Activated CD8-positive, alpha-beta T cell treated with anti-CD3 and anti-CD28 coated beads, Interleukin-2, amount 10 ng/mL, durations not matched to agents 7 days and 5 days (primary cell): Measurements from ENCODE around the gene INO80E. TPM values are rescaled to one million over a fixed set of nuclear protein-coding genes. Genes with fewer than 3 reads are reported as not detected.

ENCODE experiments used
- ATAC-seq: fragments of 150-1000 bp; cut with Tn5 transposase; one replicate; pipeline ENCODE4 v1.10.0; 2021; ENCODE audit warnings: moderate library complexity
- CTCF ChIA-PET: fragments of 350-600 bp; sonication (Branson Sonifier 250); formaldehyde crosslinking; loops from one replicate; lab custom pipeline; 2021; ENCODE audit warnings: antibody characterized with exemption; lab: Charles Lee
- POLR2A ChIA-PET: fragments of 350-600 bp; sonication (Branson Sonifier 250); formaldehyde crosslinking; loops from one replicate; lab custom pipeline; 2021; ENCODE audit warnings: antibody characterized with exemption; lab: Charles Lee
- DNase-seq: peaks from one replicate; pipeline ENCODE4 v3.0.0-alpha.2; 2020
- H3K27ac Mint-ChIP-seq: one replicate; pipeline ENCODE4 v1.8.0; 2021; ENCODE audit warnings: mild to moderate bottlenecking, mixed read lengths
- H3K27me3 Mint-ChIP-seq: one replicate; pipeline ENCODE4 v1.8.0; 2021; ENCODE audit warnings: low read depth, mixed read lengths
- H3K36me3 Mint-ChIP-seq: one replicate; pipeline ENCODE4 v1.8.0; 2021; ENCODE audit warnings: low read depth, mixed read lengths
- H3K4me1 Mint-ChIP-seq: one replicate; pipeline ENCODE4 v1.8.0; 2021; ENCODE audit warnings: low read depth, mixed read lengths
- H3K4me3 Mint-ChIP-seq: one replicate; pipeline ENCODE4 v1.8.0; 2021; ENCODE audit warnings: mild to moderate bottlenecking, mixed read lengths
- H3K9me3 Mint-ChIP-seq: one replicate; pipeline ENCODE4 v1.8.0; 2022; ENCODE audit warnings: mixed read lengths; ENCODE audit not compliant: insufficient read depth
- total RNA-seq, 2 experiments: library from RNA; stranded (reverse); gene quantifications; one replicate each; pipeline ENCODE4 v1.2.3, GENCODE V29; 2021

Gene INO80E
- total RNA-seq, 2 experiments from 2014 or later: 104 to 117 TPM

- Mint-ChIP-seq H3K36me3 (peaks cover 55% of the 10 kb centered on the region), H3K27me3 (no peaks in the 10 kb centered on the region), H3K4me3 (peak overlapping the region; percentile 99), H3K4me1 (peaks cover 27% of the 10 kb centered on the region), H3K9me3 (no peaks in the 10 kb centered on the region), H3K27ac (peak overlapping the region; percentile 96)
- ChIA-PET POLR2A (interaction anchor here (0.6 to 5.0 kb wide), 6 partner anchors 8 to 133 kb away, joined by 3 to 48 read pairs (median 6); partner anchors contain the start of genes KCTD13 and TAOK2), CTCF (interaction anchor here (1.5 to 3.0 kb wide), 2 partner anchors 21 to 38 kb away, joined by 3 to 11 read pairs; partner anchors contain the start of gene TAOK2)
- no peak for ATAC-seq
- DNase-seq: no peak
Observed at GRCh38 chr16:29993903-29994599, 2.0 kb upstream of the INO80E start.

- POLR2A ChIA-PET: interaction anchor here (0.6 to 5.0 kb wide), 11 partner anchors 9 to 204 kb away, joined by 3 to 48 read pairs (median 3); partner anchors contain the start of genes CDIPT, KCTD13, KIF22 and TAOK2
- peak; percentile 83 for DNase-seq
- Mint-ChIP-seq H3K4me1 (peaks cover 32% of the 10 kb centered on the region), H3K9me3 (no peaks in the 10 kb centered on the region), H3K4me3 (peak overlapping the region; percentile 99), H3K36me3 (peaks cover 54% of the 10 kb centered on the region), H3K27me3 (no peaks in the 10 kb centered on the region), H3K27ac (peak overlapping the region; percentile 96)
- ATAC-seq: peak; percentile 67
- CTCF ChIA-PET: interaction anchor here (1.1 to 3.0 kb wide), 3 partner anchors 14 to 37 kb away, joined by 3 to 11 read pairs (median 4); partner anchors contain the start of gene TAOK2
Observed at GRCh38 chr16:29994600-29995323, 1.3 kb upstream of the INO80E start.

GRCh38 chr16:29995324-29995910 lies 624 bp upstream of the INO80E start, which contains the start of gene HIRIP3:
HIRIP3 (minus strand) TSS chr16:29995617; CDS start chr16:29995605, 12 bp downstream.
- CTCF ChIA-PET: interaction anchor here (1.1 to 3.0 kb wide), 5 partner anchors 15 to 304 kb away, joined by 3 to 11 read pairs (median 3); partner anchors contain the start of genes MVP and TAOK2
- H3K4me3 Mint-ChIP-seq: peak within 1 kb of the TSS; percentile 99
- H3K4me1 Mint-ChIP-seq: peaks cover 33% of the 10 kb centered on the region
- no peaks in the 10 kb centered on the region for H3K9me3 Mint-ChIP-seq
- DNase-seq (peak; percentile 92), ATAC-seq (peak; percentile 68)
- peak within 1 kb of the TSS; percentile 96 for H3K27ac Mint-ChIP-seq
- POLR2A ChIA-PET: interaction anchor here (0.6 to 5.0 kb wide), 10 partner anchors 9 to 663 kb away, joined by 3 to 48 read pairs (median 6); partner anchors contain the start of genes CDIPT, FBRS, KCTD13 and KIF22
- no peaks in the 10 kb centered on the region for H3K27me3 Mint-ChIP-seq
- H3K36me3 Mint-ChIP-seq: peaks cover 54% of the 10 kb centered on the region

DNA sequence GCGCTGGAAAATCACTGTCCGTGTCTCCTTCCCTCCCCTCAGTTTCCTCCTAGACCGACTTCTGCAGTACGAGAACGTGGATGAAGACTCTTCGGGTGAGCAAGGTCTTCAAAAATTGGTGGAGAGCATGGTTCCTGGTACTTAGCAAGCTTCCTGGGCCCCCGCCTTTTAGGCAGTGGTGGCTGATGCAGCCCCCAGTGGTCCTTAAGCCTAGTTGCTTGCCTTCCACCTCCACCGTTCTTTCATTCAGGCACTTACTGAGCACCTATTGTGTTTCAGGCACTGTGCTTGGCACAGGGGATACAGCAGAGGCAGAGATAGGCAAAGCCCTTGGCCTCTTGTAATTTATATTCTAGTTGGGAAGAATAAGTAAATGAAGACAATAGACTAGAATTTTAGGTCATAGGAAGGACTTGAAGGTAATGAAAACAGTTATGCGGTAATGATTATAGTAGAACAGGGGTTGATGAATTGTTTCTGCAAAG lies 767 bp downstream of the INO80E start:
- Mint-ChIP-seq H3K4me1 (peaks cover 33% of the 10 kb centered on the region), H3K27me3 (no peaks in the 10 kb centered on the region), H3K27ac (peak overlapping the region; percentile 96), H3K36me3 (peaks cover 51% of the 10 kb centered on the region), H3K9me3 (no peaks in the 10 kb centered on the region), H3K4me3 (peak overlapping the region; percentile 99)
- DNase-seq: peak; percentile 35
- ChIA-PET POLR2A (interaction anchor here (0.6 to 5.0 kb wide), 5 partner anchors 23 to 328 kb away, joined by 3 to 48 read pairs (median 13); partner anchors contain the start of genes KCTD13, KIF22, TAOK2 and TMEM219), CTCF (interaction anchor here (1.1 to 3.0 kb wide), 7 partner anchors 9 to 207 kb away, joined by 3 to 11 read pairs (median 4); partner anchors contain the start of genes KIF22 and TAOK2)
- ATAC-seq: no peak

DNA sequence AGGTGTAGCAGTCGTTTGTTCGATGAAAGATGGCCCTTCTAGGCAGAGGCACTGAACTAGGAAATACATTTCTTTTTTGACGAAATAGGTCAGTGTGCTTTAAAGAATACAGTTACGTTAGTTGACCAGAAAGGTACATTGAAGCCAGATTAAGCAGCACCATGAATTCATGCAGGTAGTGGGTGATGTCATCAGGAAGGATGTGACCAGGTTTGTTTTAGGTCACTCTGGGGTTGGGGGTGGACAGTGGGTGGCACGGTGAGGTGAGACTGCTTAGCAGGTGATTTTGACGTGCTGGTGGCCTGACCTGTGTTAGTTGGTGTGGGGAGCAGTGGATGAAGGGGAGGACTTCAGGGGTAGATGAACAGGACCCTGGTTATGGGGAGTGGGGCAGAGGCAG lies 3.6 kb downstream of the INO80E start:
- Mint-ChIP-seq H3K27me3 (no peaks in the 10 kb centered on the region), H3K36me3 (peaks cover 46% of the 10 kb centered on the region), H3K9me3 (no peaks in the 10 kb centered on the region), H3K27ac (no peak overlapping the region), H3K4me1 (peaks cover 24% of the 10 kb centered on the region), H3K4me3 (no peak overlapping the region)
- ChIA-PET POLR2A (no interaction called here), CTCF (no interaction called here)
- DNase-seq (no peak), ATAC-seq (no peak)

- Mint-ChIP-seq H3K27me3 (no peaks in the 10 kb centered on the region), H3K4me1 (peaks cover 19% of the 10 kb centered on the region), H3K4me3 (no peak overlapping the region), H3K27ac (no peak overlapping the region), H3K9me3 (no peaks in the 10 kb centered on the region), H3K36me3 (peaks cover 45% of the 10 kb centered on the region)
- POLR2A ChIA-PET: no interaction called here
- CTCF ChIA-PET: no interaction called here
- ATAC-seq: no peak
- DNase-seq: no peak
Observed at GRCh38 chr16:30000735-30001631, 4.9 kb downstream of the INO80E start.

DNA sequence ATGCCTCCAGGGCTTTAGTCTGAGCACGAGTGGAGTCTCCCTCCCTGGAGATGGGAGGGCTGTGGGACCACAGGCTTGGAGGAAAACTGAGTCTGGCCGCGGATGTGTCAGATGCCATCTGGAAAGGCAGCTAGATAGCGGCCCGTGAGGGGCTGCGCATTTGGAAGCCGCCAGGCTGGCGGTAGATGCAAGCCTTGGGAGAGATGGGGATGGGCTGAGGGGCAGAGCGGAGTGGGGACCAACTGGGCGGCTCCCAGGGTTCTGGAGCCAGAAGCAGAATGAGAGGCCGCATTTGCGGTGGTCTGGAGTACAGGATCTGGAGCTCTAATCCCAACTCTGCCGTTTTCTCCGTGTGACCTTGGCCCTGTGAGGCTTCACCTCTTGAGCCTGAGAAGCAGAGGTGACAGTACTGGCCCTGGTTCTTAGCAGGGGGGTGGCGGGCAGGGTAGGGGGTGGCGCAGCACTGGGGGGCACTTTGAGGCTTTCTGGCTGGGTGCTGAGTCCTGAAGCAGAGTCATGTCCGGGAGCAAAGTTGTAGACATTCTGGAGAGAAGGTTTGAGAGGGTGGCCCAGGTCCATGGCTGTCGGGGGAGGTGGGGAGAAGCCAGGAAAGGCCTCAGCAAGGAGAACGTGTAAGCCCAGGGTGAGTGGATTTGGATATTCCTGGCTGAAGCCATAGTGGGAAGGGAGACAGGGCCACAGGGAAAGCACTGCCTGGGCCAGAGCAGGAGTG lies 6.7 kb downstream of the INO80E start:
- CTCF ChIA-PET: no interaction called here
- Mint-ChIP-seq H3K27me3 (no peaks in the 10 kb centered on the region), H3K9me3 (no peaks in the 10 kb centered on the region), H3K4me3 (no peak overlapping the region), H3K4me1 (peaks cover 13% of the 10 kb centered on the region), H3K27ac (peak overlapping the region; percentile 52), H3K36me3 (peaks cover 35% of the 10 kb centered on the region)
- POLR2A ChIA-PET: interaction anchor here (1.6 kb wide), 1 partner anchor 41 kb away, joined by 4 read pairs; the partner anchor contains the start of gene TMEM219
- no peak for ATAC-seq
- DNase-seq: no peak

DNA sequence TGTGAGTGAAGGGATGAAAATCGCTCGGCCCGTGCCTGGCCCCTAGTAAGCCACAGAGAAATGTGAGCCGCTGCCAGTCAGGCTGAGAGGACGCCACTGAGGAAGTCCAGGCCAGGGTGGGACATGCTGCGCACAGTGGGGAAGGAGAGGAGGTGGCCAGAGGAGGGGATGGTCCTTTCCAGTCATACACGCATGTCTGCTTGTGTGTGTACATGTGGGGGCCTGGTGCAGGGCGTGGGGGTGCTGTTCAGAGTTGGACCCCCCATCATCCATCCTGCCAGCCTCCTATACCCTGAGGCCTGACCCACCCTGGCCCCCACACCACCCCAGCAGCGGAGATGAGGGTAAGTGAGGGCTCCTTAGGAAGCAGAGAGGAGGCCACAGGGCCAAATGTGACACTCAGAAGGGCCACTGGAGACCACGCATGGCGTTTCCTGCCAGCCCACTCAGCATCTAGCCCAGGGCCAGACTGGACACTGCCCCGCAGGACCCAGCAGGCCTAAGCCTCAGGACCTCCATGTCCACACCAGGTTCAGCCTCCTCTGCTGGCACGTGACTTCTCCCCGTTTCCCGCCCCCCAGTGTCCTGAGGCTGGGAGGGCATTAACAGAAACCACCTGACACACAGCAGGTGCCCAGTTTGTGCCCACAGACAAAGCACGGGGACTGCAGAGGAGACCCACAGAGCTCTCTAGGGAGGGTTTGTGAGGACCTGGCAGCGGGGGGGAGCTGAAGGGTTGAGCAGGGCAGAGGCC lies 7.8 kb downstream of the INO80E start:
- no peak for DNase-seq
- ATAC-seq: no peak
- POLR2A ChIA-PET: interaction anchor here (0.8 to 1.6 kb wide), 3 partner anchors 8 to 304 kb away, joined by 3 to 4 read pairs (median 4); partner anchors contain the start of genes HIRIP3 and TMEM219
- Mint-ChIP-seq H3K27me3 (no peaks in the 10 kb centered on the region), H3K36me3 (peaks cover 27% of the 10 kb centered on the region), H3K9me3 (no peaks in the 10 kb centered on the region), H3K27ac (no peak overlapping the region), H3K4me3 (no peak overlapping the region), H3K4me1 (peaks cover 7% of the 10 kb centered on the region)
- CTCF ChIA-PET: interaction anchor here (1.2 to 2.2 kb wide), 3 partner anchors 22 to 42 kb away, joined by 3 to 6 read pairs (median 5); partner anchors contain the start of gene TMEM219

GRCh38 chr16:30004424-30004776 lies 8.4 kb downstream of the INO80E start:
- Mint-ChIP-seq H3K27me3 (peaks cover under 1% of the 10 kb centered on the region), H3K4me3 (no peak overlapping the region), H3K27ac (no peak overlapping the region), H3K36me3 (peaks cover 22% of the 10 kb centered on the region), H3K9me3 (no peaks in the 10 kb centered on the region), H3K4me1 (peaks cover 6% of the 10 kb centered on the region)
- ATAC-seq (no peak), DNase-seq (no peak)
- CTCF ChIA-PET: interaction anchor here (0.7 to 2.2 kb wide), 4 partner anchors 23 to 304 kb away, joined by 3 to 6 read pairs (median 4); partner anchors contain the start of gene TMEM219
- POLR2A ChIA-PET: interaction anchor here (0.8 to 1.3 kb wide), 2 partner anchors 9 to 304 kb away, joined by 3 to 4 read pairs; partner anchors contain the start of gene HIRIP3
